Caco-2 (cell line): ENCODE results near the gene KLHL12. TPM values are rescaled to one million over a fixed set of nuclear protein-coding genes. Genes with fewer than 3 reads are reported as not detected.

Experiments
- BruUV-seq: library from RNA; stranded (reverse); fragments of 400-500 nt; replicated peaks from 2 replicates; lab custom pipeline; 2021; lab: Mats Ljungman, UMichigan
- CTCF ChIA-PET: fragments of 300-600 bp; sonication (Branson Sonifier 250); formaldehyde crosslinking; loops from one replicate; lab custom pipeline; 2022; ENCODE audit warnings: antibody characterized with exemption; lab: Charles Lee
- POLR2A ChIA-PET: fragments of 300-600 bp; sonication (Branson Sonifier 250); formaldehyde crosslinking; loops from one replicate; lab custom pipeline; 2022; ENCODE audit warnings: antibody characterized with exemption; lab: Charles Lee
- DNase-seq, 2 experiments: peaks; one replicate each; pipeline versions ENCODE4 v3.0.0 to v3.0.0-alpha.2; 2020 to 2022
- H3K27me3 ChIP-seq: replicated peaks from 2 replicates; pipeline ENCODE4 v1.6.0; 2011; ENCODE audit warnings: low read length; ENCODE audit not compliant: control insufficient read depth, insufficient read depth
- H3K36me3 ChIP-seq: 2 replicates; pipeline ENCODE4 v1.5.1; 2011; ENCODE audit warnings: low read length; ENCODE audit not compliant: control insufficient read depth, insufficient read depth
- H3K4me1 ChIP-seq: fragments of 250-450 bp; sonication (Bioruptor Pico); 2 replicates; pipeline ENCODE4 v1.5.1; 2020; ENCODE audit warnings: mild to moderate bottlenecking
- H3K4me3 ChIP-seq: 2 replicates; pipeline ENCODE4 v1.5.1; 2011; ENCODE audit warnings: low read depth, mild to moderate bottlenecking, control low read depth, low read length
- H3K9me3 ChIP-seq: fragments of 250-450 bp; sonication (Bioruptor Pico); 2 replicates; pipeline ENCODE4 v1.5.1; 2020; ENCODE audit warnings: mild to moderate bottlenecking, moderate library complexity
- H3K27ac Mint-ChIP-seq: one replicate; pipeline ENCODE4 v1.8.0; 2022; ENCODE audit warnings: mixed read lengths; ENCODE audit not compliant: unreplicated experiment
- H3K27me3 Mint-ChIP-seq: one replicate; pipeline ENCODE4 v1.8.0; 2022; ENCODE audit warnings: mixed read lengths; ENCODE audit not compliant: insufficient read depth, unreplicated experiment
- H3K36me3 Mint-ChIP-seq: one replicate; pipeline ENCODE4 v1.8.0; 2022; ENCODE audit warnings: mild to moderate bottlenecking, mixed read lengths; ENCODE audit not compliant: insufficient read depth, unreplicated experiment
- H3K4me1 Mint-ChIP-seq: one replicate; pipeline ENCODE4 v1.8.0; 2022; ENCODE audit warnings: low read depth, mixed read lengths; ENCODE audit not compliant: unreplicated experiment
- H3K4me3 Mint-ChIP-seq: one replicate; pipeline ENCODE4 v1.8.0; 2022; ENCODE audit warnings: mild to moderate bottlenecking, moderate library complexity, mixed read lengths; ENCODE audit not compliant: unreplicated experiment
- H3K9me3 Mint-ChIP-seq: one replicate; pipeline ENCODE4 v1.8.0; 2022; ENCODE audit warnings: mixed read lengths; ENCODE audit not compliant: unreplicated experiment
- CTCF ChIP-seq, 2 experiments: fragments of 200-600 bp in 1 of 2; IDR thresholded peaks; 1 replicate in 1 of 2; 2 replicates in 1 of 2; pipeline versions ENCODE4 v1.5.1 to v1.8.0; 2011 to 2022; ENCODE audit warnings: antibody characterized with exemption in 1 of 2, control low read depth in 1 of 2, inconsistent platforms in 1 of 2, low read depth in 1 of 2, low read length in 1 of 2, mild to moderate bottlenecking in 1 of 2, moderate library complexity in 1 of 2; ENCODE audit not compliant: insufficient read depth in 1 of 2, severe bottlenecking in 1 of 2, unreplicated experiment in 1 of 2
- intact Hi-C: fragments of 100-400 bp; cut with micrococcal nuclease; formaldehyde crosslinking; loops from one replicate; pipeline ENCODE4 v1.10.0; 2022; ENCODE audit not compliant: unreplicated experiment
- total RNA-seq: library from RNA; stranded (reverse); gene quantifications from 2 replicates; pipeline ENCODE4 v1.2.3, GENCODE V29; 2022

Gene KLHL12
- total RNA-seq, 1 experiment from 2014 or later, result 23.6 TPM

GRCh38 chr1:202901555-202901954 is 25.5 kb downstream of the KLHL12 start:
- ChIA-PET POLR2A (no interaction called here), CTCF (no interaction called here)
- Histone ChIP-seq H3K27me3 (no peaks in the 10 kb centered on the region), H3K9me3 (no peaks in the 10 kb centered on the region), H3K4me1 (no peaks in the 10 kb centered on the region), H3K4me3 (no peak overlapping the region), H3K36me3 (peaks cover 2% of the 10 kb centered on the region)
- Mint-ChIP-seq H3K9me3 (no peaks in the 10 kb centered on the region), H3K27me3 (no peaks in the 10 kb centered on the region), H3K4me1 (no peaks in the 10 kb centered on the region), H3K36me3 (peaks cover 12% of the 10 kb centered on the region), H3K27ac (no peak overlapping the region), H3K4me3 (no peak overlapping the region)
- no TSS peak for BruUV-seq
- no peak for DNase-seq
- intact Hi-C loops, result no loop called here
- no peak for TF ChIP-seq CTCF (IDR thresholded peaks at IDR 0.05; ENCODE audit: insufficient read depth in 1 of 2, low read depth in 1 of 2, low read length in 1 of 2, severe bottlenecking in 1 of 2, unreplicated experiment in 1 of 2)

- 0 out of 2 replicates have a peak, but pooled peaks cover 4% of the 10 kb centered on the region for H3K4me1 ChIP-seq
- H3K36me3 ChIP-seq, result no peaks in the 10 kb centered on the region
- H3K27ac Mint-ChIP-seq, result no peak overlapping the region
- H3K4me3 Mint-ChIP-seq, result no peak overlapping the region
- no peaks in the 10 kb centered on the region for H3K27me3 ChIP-seq
- H3K9me3 Mint-ChIP-seq, result no peaks in the 10 kb centered on the region
- H3K4me3 ChIP-seq, result no peak overlapping the region
- H3K9me3 ChIP-seq, result no peaks in the 10 kb centered on the region
- intact Hi-C loops, result no loop called here
- no peaks in the 10 kb centered on the region for H3K27me3 Mint-ChIP-seq
- no peak for TF ChIP-seq CTCF (IDR thresholded peaks at IDR 0.05; ENCODE audit: insufficient read depth in 1 of 2, low read depth in 1 of 2, low read length in 1 of 2, severe bottlenecking in 1 of 2, unreplicated experiment in 1 of 2)
- H3K36me3 Mint-ChIP-seq, result peaks cover 12% of the 10 kb centered on the region
- peaks cover 15% of the 10 kb centered on the region for H3K4me1 Mint-ChIP-seq
- ChIA-PET CTCF (no interaction called here), POLR2A (no interaction called here)
- DNase-seq, result no peak
- no TSS peak for BruUV-seq
Measured at GRCh38 chr1:202892501-202892900, 34.5 kb downstream of the KLHL12 start.

GRCh38 chr1:202890392-202890791 is 36.6 kb downstream of the KLHL12 start:
- Mint-ChIP-seq H3K4me1 (peaks cover 15% of the 10 kb centered on the region), H3K27me3 (no peaks in the 10 kb centered on the region), H3K9me3 (no peaks in the 10 kb centered on the region), H3K27ac (no peak overlapping the region), H3K4me3 (no peak overlapping the region), H3K36me3 (peaks cover 12% of the 10 kb centered on the region)
- POLR2A ChIA-PET, result no interaction called here
- H3K9me3 ChIP-seq, result no peaks in the 10 kb centered on the region
- no peaks in the 10 kb centered on the region for H3K36me3 ChIP-seq
- DNase-seq, result no peak
- no TSS peak for BruUV-seq
- TF ChIP-seq CTCF (IDR thresholded peaks at IDR 0.05; ENCODE audit: insufficient read depth in 1 of 2, low read depth in 1 of 2, low read length in 1 of 2, severe bottlenecking in 1 of 2, unreplicated experiment in 1 of 2), result no peak
- H3K4me1 ChIP-seq, result 0 out of 2 replicates have a peak, but pooled peaks cover 4% of the 10 kb centered on the region
- CTCF ChIA-PET, result no interaction called here
- no peak overlapping the region for H3K4me3 ChIP-seq
- intact Hi-C loops, result no loop called here
- no peaks in the 10 kb centered on the region for H3K27me3 ChIP-seq
